ENCODE measurements around the gene CACNG1.

Gene CACNG1

DNA sequence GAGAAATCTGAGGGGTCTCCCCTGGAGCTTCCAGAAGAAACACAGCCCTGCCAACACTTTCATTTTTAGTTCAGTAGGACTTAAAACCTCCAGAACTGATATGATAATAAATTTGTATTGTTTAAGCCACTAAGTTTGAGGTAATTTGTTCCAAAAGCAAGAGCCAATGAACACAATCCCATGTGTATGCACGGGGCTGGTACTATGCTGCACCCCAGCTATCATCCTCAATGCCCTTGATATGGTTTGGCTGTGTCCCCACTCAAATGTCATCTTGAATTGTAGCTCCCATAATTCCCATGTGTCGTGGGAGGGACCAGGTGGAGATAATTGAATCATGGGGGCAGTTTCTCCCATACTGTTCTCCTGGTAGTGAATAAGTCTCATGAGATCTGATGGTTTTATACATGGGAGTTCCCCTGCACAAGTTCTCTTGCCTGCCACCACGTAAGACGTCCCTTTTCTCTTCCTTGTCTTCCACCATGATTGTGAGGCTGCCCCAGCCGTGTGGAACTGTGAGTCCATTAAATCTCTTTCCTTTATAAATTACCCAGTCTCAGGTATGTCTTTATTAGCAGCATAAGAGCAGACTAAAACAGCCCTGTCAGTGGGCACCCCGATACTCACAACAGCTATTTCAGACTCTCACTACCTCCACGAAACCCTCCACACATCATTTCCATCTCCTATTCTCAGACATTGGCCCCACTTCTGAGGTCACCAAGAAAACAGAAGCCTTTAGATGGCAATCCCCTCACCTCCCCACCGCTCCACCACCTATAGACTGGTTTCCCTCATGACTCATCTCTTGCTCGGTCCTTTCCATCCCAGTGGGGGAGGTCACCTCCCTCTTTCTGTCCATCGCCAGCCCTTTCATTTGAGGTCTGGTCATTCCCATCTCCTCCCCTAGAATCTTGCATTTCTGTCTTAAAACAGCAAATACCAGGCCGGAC is 8.9 kb upstream of the CACNG1 start:
- no peak for TF ChIP-seq GATA3 (IDR thresholded peaks at IDR 0.05; ENCODE audit: low read depth, low read length)
- no peak for TF ChIP-seq GATA2 (IDR thresholded peaks at IDR 0.05; ENCODE audit: low read depth, low read length)

DNA sequence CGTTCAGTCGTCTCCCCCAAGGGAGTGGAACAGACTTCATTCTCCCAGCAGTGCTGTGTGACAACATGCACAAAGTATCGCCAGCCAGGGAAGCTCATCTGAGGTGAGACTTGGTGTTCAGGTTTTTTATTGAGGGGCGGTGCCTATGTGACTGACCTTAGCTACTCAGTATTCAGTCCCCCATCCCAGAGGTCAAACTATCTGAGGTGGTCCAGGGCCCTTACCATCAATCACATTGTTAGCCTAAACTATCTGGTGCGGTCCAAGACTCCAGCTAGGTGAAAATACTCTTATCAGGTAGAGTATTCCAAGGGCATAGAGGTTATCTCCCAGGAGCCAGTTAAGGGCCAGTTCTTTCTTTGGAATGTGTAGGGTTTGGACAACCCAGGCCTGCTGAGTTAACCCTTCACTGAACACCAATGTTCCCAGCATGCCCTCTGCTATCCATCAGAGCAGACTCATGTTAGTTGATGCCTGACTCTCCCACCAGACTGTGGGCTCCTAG is 5.4 kb upstream of the CACNG1 start:
- no peak for TF ChIP-seq GATA3 (IDR thresholded peaks at IDR 0.05; ENCODE audit: low read depth, low read length)
- no peak for TF ChIP-seq GATA2 (IDR thresholded peaks at IDR 0.05; ENCODE audit: low read depth, low read length)

DNA sequence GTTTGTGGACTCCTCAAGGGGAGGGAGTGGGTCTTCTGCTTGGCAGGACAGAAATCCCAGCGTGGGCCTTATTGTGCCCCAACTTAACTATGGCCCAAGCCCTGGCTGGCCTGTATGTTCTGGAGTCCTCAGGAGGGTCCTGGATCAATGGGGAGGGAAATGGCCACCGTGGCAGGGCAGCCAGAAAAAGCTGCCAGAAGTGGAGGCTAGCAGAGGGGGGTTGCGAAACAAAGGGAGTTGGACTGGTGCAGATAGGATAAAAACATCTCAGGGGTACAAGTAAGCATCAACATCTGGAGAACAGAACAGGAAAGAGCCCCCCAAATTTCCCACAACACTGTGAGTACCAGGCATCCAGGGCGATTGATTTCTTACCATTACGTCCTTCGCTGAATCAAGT is 3.7 kb upstream of the CACNG1 start:
- TF ChIP-seq GATA2 (IDR thresholded peaks at IDR 0.05; ENCODE audit: low read depth, low read length): no peak
- TF ChIP-seq GATA3 (IDR thresholded peaks at IDR 0.05; ENCODE audit: low read depth, low read length): no peak

DNA sequence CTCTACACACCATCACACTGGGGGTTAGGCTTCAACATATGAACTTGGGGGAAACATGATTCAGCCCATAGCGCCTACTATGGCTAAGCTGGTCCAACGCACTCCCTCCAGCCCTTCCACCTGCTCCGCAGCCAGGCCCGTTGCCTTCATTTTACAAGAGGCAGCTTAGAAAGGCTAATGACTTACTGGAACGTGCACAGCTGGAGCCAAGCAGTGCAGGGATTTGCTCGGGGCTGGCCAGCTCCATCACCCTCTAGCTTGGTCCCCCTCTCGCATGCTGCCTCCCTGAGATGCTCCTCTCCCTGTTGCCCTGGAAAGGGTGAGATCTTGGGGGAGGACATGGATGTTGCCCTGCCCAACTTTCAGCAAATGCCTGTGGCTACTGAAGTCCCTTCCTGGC is 2.8 kb upstream of the CACNG1 start:
- TF ChIP-seq GATA3 (IDR thresholded peaks at IDR 0.05; ENCODE audit: low read depth, low read length) (no peak), GATA2 (IDR thresholded peaks at IDR 0.05; ENCODE audit: low read depth, low read length) (no peak)

DNA sequence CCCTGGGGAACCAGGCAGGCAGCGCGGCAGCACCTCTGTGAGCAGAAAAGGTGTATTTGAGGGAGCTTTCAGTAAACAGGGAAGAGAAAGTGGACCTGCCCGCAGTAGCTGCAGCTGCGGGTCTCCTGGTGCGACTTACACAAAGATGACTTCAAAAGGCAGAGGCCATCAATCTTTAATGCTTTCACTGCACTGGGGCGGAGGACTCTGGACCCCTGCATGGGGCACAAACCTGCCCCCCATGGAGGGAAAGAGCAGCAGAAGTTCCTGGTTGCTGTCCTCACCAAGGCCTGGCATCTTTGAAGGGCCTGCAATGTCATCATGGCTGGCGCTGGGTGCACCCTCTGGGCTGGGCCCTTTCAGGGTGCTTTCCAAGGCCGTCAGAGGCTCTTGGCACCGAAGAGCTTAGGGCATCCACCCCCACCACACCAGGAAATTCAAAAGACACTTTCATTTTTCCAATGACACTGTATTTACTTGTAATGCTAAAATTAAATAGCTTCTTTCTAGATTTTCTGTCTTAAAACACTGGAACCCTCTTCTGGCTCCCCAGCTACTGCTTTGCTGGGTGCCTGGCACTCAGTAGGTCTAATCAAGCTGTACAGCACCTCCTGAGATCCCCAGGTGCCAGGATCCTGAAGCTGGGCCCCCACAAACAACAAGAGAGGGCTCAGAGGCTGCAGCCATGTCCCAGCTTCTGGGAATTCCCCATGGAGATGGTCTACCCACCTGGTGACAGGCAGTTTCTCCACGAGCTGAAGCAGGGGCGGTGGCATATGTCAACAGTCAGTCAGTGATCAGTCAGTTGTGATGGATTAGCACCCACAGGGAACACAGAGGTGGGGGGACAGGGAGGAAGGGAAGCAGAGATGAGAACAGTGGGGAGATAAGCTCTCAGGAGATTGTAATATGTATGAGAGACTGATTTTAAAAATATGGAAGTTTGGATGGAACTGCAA is 2.1 kb upstream of the CACNG1 start:
- TF ChIP-seq GATA2 (IDR thresholded peaks at IDR 0.05; ENCODE audit: low read depth, low read length) (no peak), GATA3 (IDR thresholded peaks at IDR 0.05; ENCODE audit: low read depth, low read length) (no peak)

DNA sequence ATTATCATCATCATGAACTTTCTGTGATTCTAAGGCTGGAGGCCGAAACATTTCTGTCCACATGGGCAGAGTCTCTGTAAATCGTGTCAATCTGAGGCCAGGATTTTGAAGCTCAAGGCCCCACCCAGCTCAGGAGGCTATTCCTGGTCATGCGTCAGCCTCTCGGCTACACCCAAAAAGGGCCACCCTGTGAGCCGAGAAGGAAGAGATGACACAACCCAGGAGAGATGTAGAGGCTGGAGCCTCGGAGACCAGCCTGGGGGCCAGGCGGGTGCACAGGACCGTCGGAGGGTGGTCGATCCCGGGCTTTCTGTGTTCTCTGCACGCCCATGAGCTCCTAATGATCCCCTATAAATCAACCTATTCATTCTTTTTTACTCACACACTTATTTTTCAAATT is 1.1 kb upstream of the CACNG1 start:
- TF ChIP-seq GATA3 (IDR thresholded peaks at IDR 0.05; ENCODE audit: low read depth, low read length) (no peak), GATA2 (IDR thresholded peaks at IDR 0.05; ENCODE audit: low read depth, low read length) (no peak)

DNA sequence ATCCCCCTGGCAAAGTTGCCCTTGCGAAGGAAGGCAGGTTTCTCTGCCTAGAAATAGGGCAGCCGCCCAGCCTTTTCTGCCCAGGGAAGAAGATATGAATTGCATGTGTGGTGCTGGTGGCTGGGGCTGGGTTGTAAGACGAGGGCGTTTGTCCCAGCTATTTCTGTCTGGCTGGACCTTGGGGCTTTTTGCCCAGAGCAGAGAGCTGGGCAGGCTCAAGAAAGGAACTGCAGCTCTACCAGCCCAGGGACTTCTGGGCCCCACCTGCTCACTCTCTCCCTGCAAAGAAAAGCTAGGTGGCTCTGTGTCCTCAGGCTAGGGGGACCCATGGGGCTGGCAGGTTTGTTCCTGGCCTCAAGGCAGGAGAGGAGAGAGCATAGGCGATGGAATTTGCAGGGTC is 586 bp downstream of the CACNG1 start:
- TF ChIP-seq GATA3 (IDR thresholded peaks at IDR 0.05; ENCODE audit: low read depth, low read length) (no peak), GATA2 (IDR thresholded peaks at IDR 0.05; ENCODE audit: low read depth, low read length) (no peak)

DNA sequence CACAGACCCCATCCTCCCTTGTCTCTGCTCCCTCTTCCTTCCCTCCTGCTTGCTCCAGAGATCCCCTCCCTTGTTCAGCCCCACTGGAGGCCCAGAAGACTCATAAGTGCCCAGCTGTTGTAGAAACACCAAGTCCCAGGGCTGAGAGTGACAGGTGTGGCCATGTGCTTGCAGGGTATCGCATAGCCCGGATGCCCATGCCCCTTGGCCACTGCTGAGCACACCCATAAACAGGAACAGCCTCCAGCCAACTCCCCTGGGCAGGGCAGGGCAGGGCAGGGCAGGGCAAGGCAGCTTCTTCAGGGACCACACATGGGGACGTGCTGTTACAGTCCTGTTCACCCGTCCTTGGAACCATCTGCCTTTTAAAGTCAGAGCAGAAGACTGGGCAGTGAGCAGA is 2.0 kb downstream of the CACNG1 start:
- no peak for TF ChIP-seq GATA3 (IDR thresholded peaks at IDR 0.05; ENCODE audit: low read depth, low read length)
- no peak for TF ChIP-seq GATA2 (IDR thresholded peaks at IDR 0.05; ENCODE audit: low read depth, low read length)

DNA sequence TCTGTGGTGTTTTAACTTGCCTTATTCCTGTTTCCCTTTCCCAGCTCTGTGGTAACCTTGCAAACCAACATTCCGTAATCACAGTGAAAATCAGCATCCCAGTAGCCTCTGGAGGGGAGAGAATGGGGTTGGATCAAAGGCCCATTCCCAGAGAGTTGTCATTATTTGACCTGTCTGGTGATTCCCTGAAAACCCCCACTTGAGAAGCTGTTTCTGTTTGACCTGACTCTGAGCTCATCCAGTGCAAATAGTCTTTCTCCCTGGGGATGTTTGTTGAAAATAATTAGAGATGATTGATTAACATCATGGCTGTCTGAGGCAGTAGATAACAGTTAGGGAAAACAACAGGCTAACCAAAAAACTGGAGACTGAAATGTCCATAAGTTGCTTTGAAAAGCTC is 3.0 kb downstream of the CACNG1 start:
- no peak; the same call in 1 of the 2 replicates for TF ChIP-seq GATA2 (IDR thresholded peaks at IDR 0.05; ENCODE audit: low read depth, low read length)
- no peak for TF ChIP-seq GATA3 (IDR thresholded peaks at IDR 0.05; ENCODE audit: low read depth, low read length)

DNA sequence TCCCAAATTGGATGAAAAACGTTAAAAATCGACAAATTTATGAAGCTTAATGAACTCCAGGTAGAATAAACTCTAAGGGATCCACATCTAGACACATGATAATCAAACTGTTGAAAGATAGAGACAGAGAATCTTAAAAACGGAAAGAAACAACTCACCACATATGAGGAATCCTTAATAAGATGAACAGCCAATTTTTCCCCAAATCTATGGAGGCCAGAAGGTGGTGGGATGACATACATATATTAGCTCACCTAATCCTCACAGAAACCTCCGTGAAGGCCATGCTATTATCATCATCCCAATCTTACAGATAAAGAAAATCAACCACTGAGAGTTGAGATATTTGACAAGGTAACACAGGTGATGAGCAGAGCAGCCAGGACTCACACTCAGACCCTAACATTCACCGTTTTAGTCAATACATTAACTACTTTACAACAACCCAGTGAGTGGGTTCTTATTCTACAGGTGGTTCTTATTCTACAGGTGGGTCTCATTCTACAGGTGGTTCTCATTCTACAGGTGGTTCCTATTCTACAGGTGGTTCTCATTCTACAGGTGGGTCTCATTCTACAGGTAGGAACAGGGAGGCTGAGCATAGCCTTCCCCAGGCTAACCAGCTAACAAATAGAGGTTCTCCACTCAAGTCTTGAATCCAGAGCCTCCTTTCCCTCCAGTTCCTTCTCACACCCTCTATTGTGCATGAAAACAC is 4.8 kb downstream of the CACNG1 start:
- TF ChIP-seq GATA3 (IDR thresholded peaks at IDR 0.05; ENCODE audit: low read depth, low read length) (no peak), GATA2 (IDR thresholded peaks at IDR 0.05; ENCODE audit: low read depth, low read length) (no peak)

DNA sequence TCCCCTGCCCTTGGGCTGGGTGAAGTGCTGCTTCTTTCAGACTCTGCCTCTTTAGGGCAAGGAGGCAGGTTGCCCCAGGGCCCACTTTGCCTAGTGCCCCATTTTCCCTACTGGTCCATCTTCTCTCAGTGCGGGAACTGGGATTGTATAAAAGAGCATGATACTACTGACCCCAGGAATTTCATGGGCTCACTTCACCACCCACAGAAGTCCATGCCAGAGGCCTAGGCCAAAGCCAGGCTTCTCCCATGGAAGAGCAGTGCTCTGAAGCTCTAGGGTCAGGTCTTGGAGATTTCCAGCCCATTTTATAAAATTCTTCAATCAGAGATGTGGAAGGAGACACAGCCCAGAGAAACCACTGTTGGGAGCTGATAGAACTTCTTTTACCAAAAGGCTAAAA is 5.7 kb downstream of the CACNG1 start:
- TF ChIP-seq GATA2 (IDR thresholded peaks at IDR 0.05; ENCODE audit: low read depth, low read length): no peak

DNA sequence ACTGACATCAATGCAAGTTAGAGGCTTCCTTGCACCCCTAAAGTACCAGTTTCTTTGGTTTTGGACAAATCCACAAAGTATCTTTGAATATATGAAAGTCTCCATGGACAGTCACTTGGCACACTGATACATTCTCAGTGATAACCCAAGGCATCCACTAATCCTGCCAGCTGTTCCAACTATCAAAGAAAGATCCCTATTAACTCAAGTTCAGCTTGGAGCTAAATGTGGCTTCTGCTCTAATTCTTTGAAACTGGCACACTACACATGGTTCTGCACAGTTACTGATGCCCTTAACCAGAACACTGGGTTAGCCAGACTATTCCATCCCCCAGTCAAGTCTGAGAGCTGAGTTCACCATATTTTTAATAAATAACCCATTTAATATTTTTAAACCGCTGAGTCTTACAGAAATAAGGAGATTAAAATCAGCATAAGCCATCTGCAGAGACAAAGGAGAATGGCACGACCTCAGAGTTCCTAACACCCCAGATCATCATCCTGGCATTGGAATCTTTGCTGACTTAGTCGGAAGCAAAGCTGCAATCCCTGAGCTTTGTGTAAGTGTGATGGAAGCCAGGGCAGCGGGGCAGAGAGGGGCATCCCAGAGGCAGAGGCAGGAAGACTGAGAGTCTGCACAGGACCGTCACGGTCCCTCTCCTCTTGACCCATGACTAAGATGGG is 6.3 kb downstream of the CACNG1 start:
- TF ChIP-seq GATA2 (IDR thresholded peaks at IDR 0.05; ENCODE audit: low read depth, low read length) (no peak), GATA3 (IDR thresholded peaks at IDR 0.05; ENCODE audit: low read depth, low read length) (no peak)

DNA sequence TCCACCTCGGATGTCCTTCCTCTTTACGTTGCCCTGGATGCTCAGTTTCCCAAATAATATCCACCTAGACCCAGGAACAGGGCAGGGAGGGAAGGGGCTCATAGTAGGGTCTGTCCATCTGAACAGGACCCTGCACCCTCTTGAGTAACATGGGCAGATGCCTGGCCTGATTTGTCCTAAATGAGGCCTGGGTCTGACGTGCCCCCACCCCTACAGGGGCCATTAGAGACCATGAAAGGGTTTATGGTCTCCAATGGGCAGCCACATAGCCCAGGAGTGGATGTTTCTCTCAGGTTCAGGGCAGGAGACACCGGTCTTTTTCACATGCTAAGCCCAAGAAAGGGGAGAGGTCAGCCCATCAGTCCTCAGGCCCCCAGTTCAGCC is 6.8 kb downstream of the CACNG1 start:
- TF ChIP-seq GATA3 (IDR thresholded peaks at IDR 0.05; ENCODE audit: low read depth, low read length) (no peak), GATA2 (IDR thresholded peaks at IDR 0.05; ENCODE audit: low read depth, low read length) (no peak)
